Measurements from ENCODE around the gene DYSF. TPM values are rescaled to one million over a fixed set of nuclear protein-coding genes. Genes with fewer than 3 reads are reported as not detected.

The DYSF gene
- total RNA-seq, 1 experiment from 2014 or later = 0.89 TPM

- no peaks in the 10 kb centered on the region for H3K79me2 ChIP-seq (ENCODE audit: insufficient read depth, low read length)
- H3K27ac ChIP-seq (ENCODE audit: low read depth, low read length) = no peak overlapping the region
- BruUV-seq (replicated peaks) = no TSS peak
- no peak overlapping the region for H3K9ac ChIP-seq (ENCODE audit: low read length)
- RAD21 ChIA-PET (ENCODE audit: low non-redundant PET in 1 of 2, low total read pairs in 2 of 2, uncharacterized antibody in 2 of 2, unreplicated experiment in 2 of 2) = no interaction called here
- ATAC-seq = no peak
- CTCF ChIA-PET = interaction anchor here (1.2 kb wide), 1 partner anchor 183 kb away, joined by 5 read pairs; no protein-coding TSS in a partner anchor
- no peaks in the 10 kb centered on the region for H3K36me3 ChIP-seq (ENCODE audit: control insufficient read depth in 1 of 2, insufficient read depth in 2 of 2, low read length in 2 of 2)
- no peaks in the 10 kb centered on the region for H3K4me1 ChIP-seq (ENCODE audit: control insufficient read depth in 1 of 2, insufficient read depth in 2 of 2, low read length in 2 of 2)
- POLR2A ChIA-PET = no interaction called here
- no peak for DNase-seq (ENCODE audit: low read depth, low spot score)
- H3K9me2 ChIP-seq (ENCODE audit: insufficient read depth) = no peaks in the 10 kb centered on the region
- H3K9me3 ChIP-seq (ENCODE audit: control insufficient read depth in 1 of 2, insufficient read depth in 1 of 2, low read depth in 1 of 2, low read length in 2 of 2) = no peaks in the 10 kb centered on the region
- H3K27me3 ChIP-seq (ENCODE audit: insufficient read depth, low read length) = no peaks in the 10 kb centered on the region
- H3K4me3 ChIP-seq (replicated peaks in 1 of 2; ENCODE audit: low read depth in 1 of 2, low read length in 2 of 2) = no peak overlapping the region
- H3K4me2 ChIP-seq (ENCODE audit: low read length) = no peak overlapping the region
- H2AFZ ChIP-seq (ENCODE audit: low read depth, low read length, poor library complexity, severe bottlenecking) = no peak overlapping the region
- intact Hi-C loops (cut with micrococcal nuclease) = loop anchor here (5.0 kb wide), 1 partner anchor 537 kb away; no protein-coding TSS in a partner anchor
- no peak for TF ChIP-seq ZFX (IDR thresholded peaks at IDR 0.05)
- no peak for TF ChIP-seq ZBTB33 (IDR thresholded peaks at IDR 0.05; ENCODE audit: extremely low read depth, insufficient replicate concordance, low read length)
- TF ChIP-seq REST (IDR thresholded peaks at IDR 0.05; ENCODE audit: low read depth) = no peak
- no peak for TF ChIP-seq RAD21 (IDR thresholded peaks at IDR 0.05; ENCODE audit: low read depth)
- H4K20me1 ChIP-seq (ENCODE audit: insufficient read depth) = no peaks in the 10 kb centered on the region
These were observed 161.8 kb downstream of the DYSF start for GRCh38 chr2:71614976-71615766.
